ENCODE data around the gene ULBP1.
"Not testable (repeated sequence)": the region's sequence is repeated elsewhere in the genome, so short reads cannot be mapped to it uniquely, and the experiment has no call there.

The ULBP1 gene

GRCh38 chr6:149963462-149964307, at the start of gene ULBP1:
ULBP1 (plus strand) TSS chr6:149963943; CDS start chr6:149964050, 107 bp downstream.
- DNase-seq = peak; percentile 83

- DNase-seq = no peak
Observed at GRCh38 chr6:149915970-149916865, 47.5 kb upstream of the ULBP1 start.

- DNase-seq = no peak
Observed at GRCh38 chr6:149917679-149918078, 46.1 kb upstream of the ULBP1 start.

GRCh38 chr6:149918151-149918905, 45.4 kb upstream of the ULBP1 start:
- no peak for DNase-seq

- DNase-seq = not testable (repeated sequence)
Observed at GRCh38 chr6:149919126-149919833, 44.5 kb upstream of the ULBP1 start.

- DNase-seq = no peak
Observed at GRCh38 chr6:149919834-149920225, 43.9 kb upstream of the ULBP1 start.

- DNase-seq = no peak
Observed at GRCh38 chr6:149921361-149921760, 42.4 kb upstream of the ULBP1 start.

GRCh38 chr6:149922091-149922490, 41.7 kb upstream of the ULBP1 start:
- DNase-seq = not testable (repeated sequence)

GRCh38 chr6:149922642-149923326, 41.0 kb upstream of the ULBP1 start, which contains the start of gene RAET1G:
RAET1G (minus strand) TSS chr6:149923121; CDS start chr6:149923010, 111 bp downstream.
- peak; percentile 52 for DNase-seq

GRCh38 chr6:149923327-149923986, 40.3 kb upstream of the ULBP1 start:
- no peak for DNase-seq

- no peak for DNase-seq
Observed at GRCh38 chr6:149924206-149924932, 39.4 kb upstream of the ULBP1 start.

- DNase-seq = no peak
Observed at GRCh38 chr6:149924933-149925252, 38.9 kb upstream of the ULBP1 start.

GRCh38 chr6:149925253-149925973, 38.3 kb upstream of the ULBP1 start:
- DNase-seq = no peak

GRCh38 chr6:149925974-149926777, 37.6 kb upstream of the ULBP1 start:
- DNase-seq = peak; percentile 24

GRCh38 chr6:149927025-149927424, 36.7 kb upstream of the ULBP1 start:
- not testable (repeated sequence) for DNase-seq

- DNase-seq = no peak
Observed at GRCh38 chr6:149929422-149929821, 34.3 kb upstream of the ULBP1 start.

GRCh38 chr6:149931501-149931900, 32.2 kb upstream of the ULBP1 start:
- DNase-seq = no peak

GRCh38 chr6:149933036-149933435, 30.7 kb upstream of the ULBP1 start:
- no peak for DNase-seq

GRCh38 chr6:149933461-149933860, 30.3 kb upstream of the ULBP1 start:
- no peak for DNase-seq
